Measurements from ENCODE around the gene CD247.

DNA sequence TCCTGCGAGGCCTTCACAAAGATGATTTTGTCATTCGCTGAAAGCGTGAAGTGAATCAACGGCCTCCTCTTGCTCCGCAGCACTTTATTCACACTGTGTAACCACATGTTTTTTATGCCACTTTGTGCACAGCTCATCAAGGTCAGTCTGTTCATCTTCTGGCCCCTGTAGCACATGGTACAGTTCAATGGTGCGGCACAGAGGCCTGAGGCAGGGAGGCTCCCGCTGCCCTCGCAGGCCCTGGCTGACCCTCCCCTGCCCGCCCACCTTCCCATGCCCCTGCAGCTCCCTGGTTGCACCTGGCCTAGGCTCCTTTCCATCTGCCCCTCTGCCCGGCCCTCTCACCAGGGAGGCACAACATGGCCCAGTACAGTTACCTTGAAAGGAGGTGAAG is 87.5 kb downstream of the CD247 start:
- TF ChIP-seq, protein P1, sequence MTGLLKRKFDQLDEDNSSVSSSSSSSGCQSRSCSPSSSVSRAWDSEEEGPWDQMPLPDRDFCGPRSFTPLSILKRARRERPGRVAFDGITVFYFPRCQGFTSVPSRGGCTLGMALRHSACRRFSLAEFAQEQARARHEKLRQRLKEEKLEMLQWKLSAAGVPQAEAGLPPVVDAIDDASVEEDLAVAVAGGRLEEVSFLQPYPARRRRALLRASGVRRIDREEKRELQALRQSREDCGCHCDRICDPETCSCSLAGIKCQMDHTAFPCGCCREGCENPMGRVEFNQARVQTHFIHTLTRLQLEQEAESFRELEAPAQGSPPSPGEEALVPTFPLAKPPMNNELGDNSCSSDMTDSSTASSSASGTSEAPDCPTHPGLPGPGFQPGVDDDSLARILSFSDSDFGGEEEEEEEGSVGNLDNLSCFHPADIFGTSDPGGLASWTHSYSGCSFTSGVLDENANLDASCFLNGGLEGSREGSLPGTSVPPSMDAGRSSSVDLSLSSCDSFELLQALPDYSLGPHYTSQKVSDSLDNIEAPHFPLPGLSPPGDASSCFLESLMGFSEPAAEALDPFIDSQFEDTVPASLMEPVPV (CRISPR knock-in tag; IDR thresholded peaks at IDR 0.05) = no peak
- TF ChIP-seq, protein P2, sequence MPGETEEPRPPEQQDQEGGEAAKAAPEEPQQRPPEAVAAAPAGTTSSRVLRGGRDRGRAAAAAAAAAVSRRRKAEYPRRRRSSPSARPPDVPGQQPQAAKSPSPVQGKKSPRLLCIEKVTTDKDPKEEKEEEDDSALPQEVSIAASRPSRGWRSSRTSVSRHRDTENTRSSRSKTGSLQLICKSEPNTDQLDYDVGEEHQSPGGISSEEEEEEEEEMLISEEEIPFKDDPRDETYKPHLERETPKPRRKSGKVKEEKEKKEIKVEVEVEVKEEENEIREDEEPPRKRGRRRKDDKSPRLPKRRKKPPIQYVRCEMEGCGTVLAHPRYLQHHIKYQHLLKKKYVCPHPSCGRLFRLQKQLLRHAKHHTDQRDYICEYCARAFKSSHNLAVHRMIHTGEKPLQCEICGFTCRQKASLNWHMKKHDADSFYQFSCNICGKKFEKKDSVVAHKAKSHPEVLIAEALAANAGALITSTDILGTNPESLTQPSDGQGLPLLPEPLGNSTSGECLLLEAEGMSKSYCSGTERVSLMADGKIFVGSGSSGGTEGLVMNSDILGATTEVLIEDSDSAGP (CRISPR knock-in tag; IDR thresholded peaks at IDR 0.05; ENCODE audit: borderline replicate concordance) = no peak
- TF ChIP-seq, protein P3, sequence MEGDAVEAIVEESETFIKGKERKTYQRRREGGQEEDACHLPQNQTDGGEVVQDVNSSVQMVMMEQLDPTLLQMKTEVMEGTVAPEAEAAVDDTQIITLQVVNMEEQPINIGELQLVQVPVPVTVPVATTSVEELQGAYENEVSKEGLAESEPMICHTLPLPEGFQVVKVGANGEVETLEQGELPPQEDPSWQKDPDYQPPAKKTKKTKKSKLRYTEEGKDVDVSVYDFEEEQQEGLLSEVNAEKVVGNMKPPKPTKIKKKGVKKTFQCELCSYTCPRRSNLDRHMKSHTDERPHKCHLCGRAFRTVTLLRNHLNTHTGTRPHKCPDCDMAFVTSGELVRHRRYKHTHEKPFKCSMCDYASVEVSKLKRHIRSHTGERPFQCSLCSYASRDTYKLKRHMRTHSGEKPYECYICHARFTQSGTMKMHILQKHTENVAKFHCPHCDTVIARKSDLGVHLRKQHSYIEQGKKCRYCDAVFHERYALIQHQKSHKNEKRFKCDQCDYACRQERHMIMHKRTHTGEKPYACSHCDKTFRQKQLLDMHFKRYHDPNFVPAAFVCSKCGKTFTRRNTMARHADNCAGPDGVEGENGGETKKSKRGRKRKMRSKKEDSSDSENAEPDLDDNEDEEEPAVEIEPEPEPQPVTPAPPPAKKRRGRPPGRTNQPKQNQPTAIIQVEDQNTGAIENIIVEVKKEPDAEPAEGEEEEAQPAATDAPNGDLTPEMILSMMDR (CRISPR knock-in tag; IDR thresholded peaks at IDR 0.05) = no peak
- TF ChIP-seq, protein P4, sequence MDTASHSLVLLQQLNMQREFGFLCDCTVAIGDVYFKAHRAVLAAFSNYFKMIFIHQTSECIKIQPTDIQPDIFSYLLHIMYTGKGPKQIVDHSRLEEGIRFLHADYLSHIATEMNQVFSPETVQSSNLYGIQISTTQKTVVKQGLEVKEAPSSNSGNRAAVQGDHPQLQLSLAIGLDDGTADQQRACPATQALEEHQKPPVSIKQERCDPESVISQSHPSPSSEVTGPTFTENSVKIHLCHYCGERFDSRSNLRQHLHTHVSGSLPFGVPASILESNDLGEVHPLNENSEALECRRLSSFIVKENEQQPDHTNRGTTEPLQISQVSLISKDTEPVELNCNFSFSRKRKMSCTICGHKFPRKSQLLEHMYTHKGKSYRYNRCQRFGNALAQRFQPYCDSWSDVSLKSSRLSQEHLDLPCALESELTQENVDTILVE (CRISPR knock-in tag; IDR thresholded peaks at IDR 0.05) = no peak
